ENCODE data around the gene CDK17.
"Not testable (repeated sequence)": the region's sequence is repeated elsewhere in the genome, so short reads cannot be mapped to it uniquely, and the experiment has no call there.

Gene CDK17

GRCh38 chr12:96386794-96387193, 13.4 kb downstream of the CDK17 start:
- H3K4me1 Mint-ChIP-seq, result peaks cover 56% of the 10 kb centered on the region
- ATAC-seq (no peak), DNase-seq (no peak)
- H3K36me3 Mint-ChIP-seq (ENCODE audit: low read depth), result peaks cover 20% of the 10 kb centered on the region
- H3K27me3 Mint-ChIP-seq, result no peaks in the 10 kb centered on the region
- H3K4me3 Mint-ChIP-seq, result no peak overlapping the region
- H3K9me3 Mint-ChIP-seq, result no peaks in the 10 kb centered on the region
- no peak overlapping the region for H3K27ac Mint-ChIP-seq

DNA sequence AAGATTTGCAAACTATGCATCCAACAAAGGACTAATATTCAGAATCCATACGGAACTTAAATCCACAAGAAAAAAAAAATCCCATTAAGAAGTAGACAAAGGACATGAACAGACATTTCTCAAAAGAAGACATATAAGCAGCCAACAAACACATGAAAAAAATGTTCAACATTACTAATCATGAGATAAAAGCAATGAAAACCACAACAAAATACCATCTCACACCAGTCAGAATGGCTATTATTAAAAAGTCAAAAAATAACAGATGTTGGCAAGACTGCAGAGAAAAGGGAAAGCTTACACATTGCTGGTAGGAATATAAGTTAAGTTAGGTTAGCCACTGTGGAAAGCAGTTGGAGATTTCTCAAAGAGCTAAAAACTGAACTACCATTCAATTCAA, 16.2 kb downstream of the CDK17 start:
- H3K27me3 Mint-ChIP-seq, result no peaks in the 10 kb centered on the region
- H3K4me3 Mint-ChIP-seq, result no peak overlapping the region
- no peak for ATAC-seq
- peaks cover 4% of the 10 kb centered on the region for H3K9me3 Mint-ChIP-seq
- H3K4me1 Mint-ChIP-seq, result peaks cover 68% of the 10 kb centered on the region
- DNase-seq, result no peak
- peaks cover 15% of the 10 kb centered on the region for H3K36me3 Mint-ChIP-seq (ENCODE audit: low read depth)
- H3K27ac Mint-ChIP-seq, result no peak overlapping the region

GRCh38 chr12:96383371-96383770, 16.9 kb downstream of the CDK17 start:
- H3K36me3 Mint-ChIP-seq (ENCODE audit: low read depth), result peaks cover 15% of the 10 kb centered on the region
- H3K9me3 Mint-ChIP-seq, result peaks cover 8% of the 10 kb centered on the region
- H3K27me3 Mint-ChIP-seq, result no peaks in the 10 kb centered on the region
- H3K27ac Mint-ChIP-seq, result no peak overlapping the region
- peaks cover 70% of the 10 kb centered on the region for H3K4me1 Mint-ChIP-seq
- no peak overlapping the region for H3K4me3 Mint-ChIP-seq
- DNase-seq (no peak), ATAC-seq (no peak)

- H3K9me3 Mint-ChIP-seq, ATAC-seq, DNase-seq, H3K4me3 Mint-ChIP-seq, H3K27ac Mint-ChIP-seq, H3K27me3 Mint-ChIP-seq: not testable (repeated sequence)
- Mint-ChIP-seq H3K36me3 (ENCODE audit: low read depth) (peaks cover 14% of the 10 kb centered on the region), H3K4me1 (peaks cover 87% of the 10 kb centered on the region)
Measured at GRCh38 chr12:96379743-96380142, 20.5 kb downstream of the CDK17 start.

- H3K9me3 Mint-ChIP-seq, result peaks cover 10% of the 10 kb centered on the region
- DNase-seq (no peak), ATAC-seq (no peak)
- no peaks in the 10 kb centered on the region for H3K27me3 Mint-ChIP-seq
- peak overlapping the region; percentile 85 for H3K27ac Mint-ChIP-seq
- H3K4me1 Mint-ChIP-seq, result peaks cover 83% of the 10 kb centered on the region
- peaks cover 12% of the 10 kb centered on the region for H3K36me3 Mint-ChIP-seq (ENCODE audit: low read depth)
- H3K4me3 Mint-ChIP-seq, result peak overlapping the region; percentile 73
Measured at GRCh38 chr12:96378319-96378718, 21.9 kb downstream of the CDK17 start.

DNA sequence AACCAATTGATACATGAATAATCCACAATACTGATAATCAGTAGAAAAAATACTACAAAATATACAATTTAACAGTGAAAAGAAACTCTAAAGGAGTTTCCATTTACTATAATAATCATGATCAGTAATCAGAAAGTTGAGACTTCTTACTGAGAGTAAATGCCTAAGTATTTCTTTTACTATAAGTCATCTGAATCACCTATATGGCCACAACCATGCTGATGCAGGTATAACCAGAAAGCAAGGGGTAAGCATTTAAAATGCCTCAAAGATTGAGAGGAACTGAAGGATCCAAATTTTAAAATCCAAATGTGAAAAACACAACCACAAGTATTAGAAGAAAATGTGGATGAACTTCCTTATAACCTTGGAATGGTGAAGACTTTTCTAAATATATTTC, 23.4 kb downstream of the CDK17 start:
- H3K9me3 Mint-ChIP-seq, result peaks cover 10% of the 10 kb centered on the region
- ATAC-seq, result no peak
- peaks cover 6% of the 10 kb centered on the region for H3K36me3 Mint-ChIP-seq (ENCODE audit: low read depth)
- DNase-seq, result no peak
- no peaks in the 10 kb centered on the region for H3K27me3 Mint-ChIP-seq
- H3K27ac Mint-ChIP-seq, result peak overlapping the region; percentile 85
- H3K4me3 Mint-ChIP-seq, result no peak overlapping the region
- peaks cover 83% of the 10 kb centered on the region for H3K4me1 Mint-ChIP-seq

GRCh38 chr12:96375841-96376604, 24.2 kb downstream of the CDK17 start:
- Mint-ChIP-seq H3K4me1 (peaks cover 84% of the 10 kb centered on the region), H3K27ac (peak overlapping the region; percentile 85), H3K9me3 (peaks cover 10% of the 10 kb centered on the region), H3K36me3 (ENCODE audit: low read depth) (peaks cover 6% of the 10 kb centered on the region), H3K27me3 (no peaks in the 10 kb centered on the region), H3K4me3 (peak overlapping the region; percentile 24)
- no peak for DNase-seq
- ATAC-seq, result no peak

GRCh38 chr12:96375170-96375569, 25.1 kb downstream of the CDK17 start:
- no peak for DNase-seq
- no peak overlapping the region for H3K4me3 Mint-ChIP-seq

GRCh38 chr12:96371790-96372699, 28.2 kb downstream of the CDK17 start:
- Mint-ChIP-seq H3K27me3 (no peaks in the 10 kb centered on the region), H3K4me3 (no peak overlapping the region), H3K4me1 (peaks cover 73% of the 10 kb centered on the region), H3K27ac (no peak overlapping the region), H3K36me3 (ENCODE audit: low read depth) (peaks cover 3% of the 10 kb centered on the region), H3K9me3 (no peaks in the 10 kb centered on the region)
- ATAC-seq (no peak), DNase-seq (no peak)

More at GRCh38 chr12:96375170-96375569, 25.1 kb downstream of the CDK17 start:
- Mint-ChIP-seq H3K27ac (peak overlapping the region; percentile 50), H3K36me3 (ENCODE audit: low read depth) (peaks cover 6% of the 10 kb centered on the region), H3K4me1 (peaks cover 79% of the 10 kb centered on the region), H3K27me3 (no peaks in the 10 kb centered on the region), H3K9me3 (peaks cover 5% of the 10 kb centered on the region)
- no peak for ATAC-seq

DNA sequence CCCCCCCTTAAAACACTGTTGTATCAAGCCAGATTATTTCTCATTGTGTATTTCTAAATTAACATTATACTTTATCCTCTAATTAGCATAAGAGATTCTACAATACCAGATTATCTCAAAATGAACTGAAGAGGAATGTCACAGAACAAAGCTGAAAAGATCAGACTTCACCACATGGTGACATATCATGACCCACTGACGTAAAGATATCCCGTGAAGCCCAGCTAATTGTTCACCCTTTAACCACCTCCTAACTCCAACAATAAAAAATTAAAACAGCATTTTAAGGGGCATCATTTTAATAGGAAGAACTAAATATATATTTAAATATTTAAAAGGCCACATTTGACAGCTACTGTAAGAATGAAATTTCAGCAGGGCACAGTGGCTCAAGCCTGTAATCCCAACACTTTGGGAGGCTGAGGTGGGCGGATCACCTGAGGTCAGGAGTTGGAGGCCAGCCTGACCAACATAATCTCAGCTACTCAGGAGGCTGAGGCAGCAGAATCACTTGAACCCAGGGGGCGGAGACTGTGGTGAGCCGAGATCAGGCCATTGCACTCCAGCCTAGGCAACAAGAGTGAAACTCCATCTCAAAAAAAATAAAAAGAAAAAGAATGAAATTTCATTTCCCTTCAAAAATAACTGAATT, 29.0 kb downstream of the CDK17 start:
- Mint-ChIP-seq H3K9me3 (no peaks in the 10 kb centered on the region), H3K4me3 (no peak overlapping the region), H3K27me3 (no peaks in the 10 kb centered on the region), H3K36me3 (ENCODE audit: low read depth) (peaks cover 3% of the 10 kb centered on the region), H3K27ac (peak overlapping the region; percentile 46), H3K4me1 (peaks cover 70% of the 10 kb centered on the region)
- ATAC-seq, result no peak
- no peak for DNase-seq

- DNase-seq (no peak), ATAC-seq (no peak)
- no peak overlapping the region for H3K27ac Mint-ChIP-seq
- no peaks in the 10 kb centered on the region for H3K27me3 Mint-ChIP-seq
- no peaks in the 10 kb centered on the region for H3K9me3 Mint-ChIP-seq
- peaks cover 66% of the 10 kb centered on the region for H3K4me1 Mint-ChIP-seq
- H3K4me3 Mint-ChIP-seq, result no peak overlapping the region
- peaks cover 7% of the 10 kb centered on the region for H3K36me3 Mint-ChIP-seq (ENCODE audit: low read depth)
Measured at GRCh38 chr12:96368687-96369086, 31.6 kb downstream of the CDK17 start.

- peaks cover 66% of the 10 kb centered on the region for H3K4me1 Mint-ChIP-seq
- no peak overlapping the region for H3K27ac Mint-ChIP-seq
- no peaks in the 10 kb centered on the region for H3K9me3 Mint-ChIP-seq
- DNase-seq, result no peak
- H3K36me3 Mint-ChIP-seq (ENCODE audit: low read depth), result peaks cover 7% of the 10 kb centered on the region
- no peaks in the 10 kb centered on the region for H3K27me3 Mint-ChIP-seq
- H3K4me3 Mint-ChIP-seq, result no peak overlapping the region
- ATAC-seq, result no peak
Measured at GRCh38 chr12:96368233-96368632, 32.0 kb downstream of the CDK17 start.

DNA sequence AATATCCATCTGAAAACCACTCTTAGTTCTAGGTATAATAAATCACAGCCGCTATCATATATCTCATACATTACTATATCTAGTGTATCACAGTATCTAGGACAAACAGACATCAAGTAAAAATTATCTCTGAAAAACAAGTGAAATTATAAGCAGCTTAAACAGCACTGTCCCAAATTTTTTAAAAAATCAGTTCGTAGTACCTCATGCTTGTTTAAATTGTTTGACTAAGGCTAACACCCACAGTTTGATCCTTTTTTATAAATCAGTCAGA, 33.9 kb downstream of the CDK17 start:
- Mint-ChIP-seq H3K4me1 (peaks cover 67% of the 10 kb centered on the region), H3K27me3 (no peaks in the 10 kb centered on the region), H3K9me3 (no peaks in the 10 kb centered on the region), H3K36me3 (ENCODE audit: low read depth) (peaks cover 7% of the 10 kb centered on the region), H3K27ac (no peak overlapping the region), H3K4me3 (no peak overlapping the region)
- DNase-seq (no peak), ATAC-seq (no peak)

- H3K36me3 Mint-ChIP-seq (ENCODE audit: low read depth), result peaks cover 7% of the 10 kb centered on the region
- no peaks in the 10 kb centered on the region for H3K9me3 Mint-ChIP-seq
- DNase-seq, result no peak
- ATAC-seq, result no peak
- peaks cover 67% of the 10 kb centered on the region for H3K4me1 Mint-ChIP-seq
- no peaks in the 10 kb centered on the region for H3K27me3 Mint-ChIP-seq
- no peak overlapping the region for H3K27ac Mint-ChIP-seq
- H3K4me3 Mint-ChIP-seq, result no peak overlapping the region
Measured at GRCh38 chr12:96365604-96366380, 34.4 kb downstream of the CDK17 start.

Measured in activated naive CD8-positive, alpha-beta T cell treated with anti-CD3 and anti-CD28 coated beads, Interleukin-2, amount 50 U/mL, for 24 hours (primary cell).